Measurements from ENCODE around the gene ZNF835.

The ZNF835 gene

DNA sequence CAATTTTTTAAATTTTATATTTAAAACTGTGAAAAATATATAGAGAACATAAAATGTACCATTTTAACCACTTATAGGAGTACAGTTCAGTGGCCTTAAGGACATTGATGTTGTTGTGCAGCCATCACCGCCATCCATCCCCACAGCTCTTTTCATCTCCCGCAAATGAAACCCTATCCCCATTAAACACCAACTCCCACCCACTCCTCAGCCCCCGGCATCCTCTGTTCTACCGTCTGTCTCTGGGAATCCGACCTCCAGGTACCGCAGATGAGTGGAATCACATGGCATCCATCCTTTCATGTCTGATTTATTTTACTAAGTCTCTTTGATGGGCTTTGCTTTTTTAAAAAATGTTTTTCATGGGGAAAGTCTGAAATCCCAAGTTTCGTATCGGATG is 52.4 kb downstream of the ZNF835 start:
- no peak overlapping the region for H3K4me2 ChIP-seq
- TF ChIP-seq, protein P1, sequence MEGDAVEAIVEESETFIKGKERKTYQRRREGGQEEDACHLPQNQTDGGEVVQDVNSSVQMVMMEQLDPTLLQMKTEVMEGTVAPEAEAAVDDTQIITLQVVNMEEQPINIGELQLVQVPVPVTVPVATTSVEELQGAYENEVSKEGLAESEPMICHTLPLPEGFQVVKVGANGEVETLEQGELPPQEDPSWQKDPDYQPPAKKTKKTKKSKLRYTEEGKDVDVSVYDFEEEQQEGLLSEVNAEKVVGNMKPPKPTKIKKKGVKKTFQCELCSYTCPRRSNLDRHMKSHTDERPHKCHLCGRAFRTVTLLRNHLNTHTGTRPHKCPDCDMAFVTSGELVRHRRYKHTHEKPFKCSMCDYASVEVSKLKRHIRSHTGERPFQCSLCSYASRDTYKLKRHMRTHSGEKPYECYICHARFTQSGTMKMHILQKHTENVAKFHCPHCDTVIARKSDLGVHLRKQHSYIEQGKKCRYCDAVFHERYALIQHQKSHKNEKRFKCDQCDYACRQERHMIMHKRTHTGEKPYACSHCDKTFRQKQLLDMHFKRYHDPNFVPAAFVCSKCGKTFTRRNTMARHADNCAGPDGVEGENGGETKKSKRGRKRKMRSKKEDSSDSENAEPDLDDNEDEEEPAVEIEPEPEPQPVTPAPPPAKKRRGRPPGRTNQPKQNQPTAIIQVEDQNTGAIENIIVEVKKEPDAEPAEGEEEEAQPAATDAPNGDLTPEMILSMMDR (conservative IDR thresholded peaks at IDR 0.05; ENCODE audit: low read depth, low read length), result no peak

DNA sequence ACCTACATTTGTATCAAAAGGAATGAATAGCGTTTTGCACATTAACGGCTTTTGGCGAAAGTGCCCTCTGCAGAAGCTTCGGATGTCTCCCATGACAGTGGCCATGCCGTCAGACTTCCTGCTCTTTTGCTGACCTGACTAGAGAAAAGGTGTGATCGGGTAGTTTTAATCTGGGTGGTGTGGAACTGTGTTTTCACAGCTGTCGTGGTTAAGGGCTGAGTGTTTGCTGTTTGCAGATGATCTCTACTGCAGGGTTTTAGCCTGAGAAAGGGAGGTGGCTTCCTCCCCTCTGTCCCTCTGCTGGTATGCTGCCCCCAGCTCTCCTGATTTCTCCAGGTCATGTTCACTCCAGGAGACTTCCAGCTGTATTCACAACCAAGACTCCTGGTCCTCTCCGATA is 54.0 kb downstream of the ZNF835 start:
- Histone ChIP-seq H3K27me3 (ENCODE audit: insufficient read depth, low read depth) (no peaks in the 10 kb centered on the region), H3K36me3 (ENCODE audit: insufficient read depth) (no peaks in the 10 kb centered on the region)

More for the DNA sequence above, 52.4 kb downstream of the ZNF835 start:
- H2AFZ ChIP-seq (ENCODE audit: low read depth), result no peak overlapping the region
- no peaks in the 10 kb centered on the region for H4K20me1 ChIP-seq (ENCODE audit: insufficient read depth)
- no peak overlapping the region for H3K27ac ChIP-seq
- no peaks in the 10 kb centered on the region for H3K36me3 ChIP-seq (ENCODE audit: insufficient read depth)
- no peak overlapping the region for H3K9ac ChIP-seq
- H3K27me3 ChIP-seq (ENCODE audit: insufficient read depth, low read depth), result no peaks in the 10 kb centered on the region
- H3K79me2 ChIP-seq (ENCODE audit: insufficient read depth, low read depth), result no peaks in the 10 kb centered on the region
- H3K4me1 ChIP-seq (ENCODE audit: low read depth, poor library complexity, severe bottlenecking), result no peaks in the 10 kb centered on the region
- H3K4me3 ChIP-seq (IDR thresholded peaks at IDR 0.05; ENCODE audit: insufficient read depth, low read depth, low read length), result no peak overlapping the region

DNA sequence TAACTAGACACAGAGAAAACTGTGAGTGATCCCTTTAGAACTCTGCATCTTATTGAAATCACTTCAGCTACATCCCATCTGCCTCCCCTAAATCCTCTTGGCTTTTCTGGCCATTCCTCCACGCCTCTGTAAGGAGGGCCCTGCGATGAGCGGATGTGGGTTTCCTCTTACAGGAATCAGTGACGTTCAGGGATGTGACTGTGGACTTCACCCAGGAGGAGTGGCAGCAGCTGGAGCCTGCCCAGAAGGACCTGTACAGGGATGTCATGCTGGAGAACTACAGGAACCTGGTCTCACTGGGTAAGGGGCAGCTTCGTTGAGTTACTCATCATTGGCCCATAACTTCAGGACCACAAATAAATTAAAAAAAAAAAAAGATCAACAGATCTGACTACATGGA is 57.9 kb downstream of the ZNF835 start:
- Histone ChIP-seq H3K27me3 (ENCODE audit: insufficient read depth, low read depth) (no peaks in the 10 kb centered on the region), H4K20me1 (ENCODE audit: insufficient read depth) (no peaks in the 10 kb centered on the region), H3K4me1 (ENCODE audit: low read depth, poor library complexity, severe bottlenecking) (no peaks in the 10 kb centered on the region), H3K27ac (no peak overlapping the region), H3K9ac (no peak overlapping the region), H3K36me3 (ENCODE audit: insufficient read depth) (no peaks in the 10 kb centered on the region), H3K4me3 (IDR thresholded peaks at IDR 0.05; ENCODE audit: insufficient read depth, low read depth, low read length) (no peak overlapping the region), H2AFZ (ENCODE audit: low read depth) (no peak overlapping the region), H3K4me2 (no peak overlapping the region), H3K79me2 (ENCODE audit: insufficient read depth, low read depth) (no peaks in the 10 kb centered on the region; the same call in 1 of the 2 replicates)
- TF ChIP-seq, protein P1 (conservative IDR thresholded peaks at IDR 0.05; ENCODE audit: low read depth, low read length), result no peak

More for the DNA sequence above, 54.0 kb downstream of the ZNF835 start:
- no peaks in the 10 kb centered on the region for H3K79me2 ChIP-seq (ENCODE audit: insufficient read depth, low read depth)
- H3K9ac ChIP-seq, result no peak overlapping the region
- H2AFZ ChIP-seq (ENCODE audit: low read depth), result no peak overlapping the region
- TF ChIP-seq, protein P1 (conservative IDR thresholded peaks at IDR 0.05; ENCODE audit: low read depth, low read length), result no peak
- H3K4me1 ChIP-seq (ENCODE audit: low read depth, poor library complexity, severe bottlenecking), result no peaks in the 10 kb centered on the region
- H3K4me2 ChIP-seq, result no peak overlapping the region
- H3K27ac ChIP-seq, result no peak overlapping the region
- no peaks in the 10 kb centered on the region for H4K20me1 ChIP-seq (ENCODE audit: insufficient read depth)
- no peak overlapping the region for H3K4me3 ChIP-seq (IDR thresholded peaks at IDR 0.05; ENCODE audit: insufficient read depth, low read depth, low read length)

DNA sequence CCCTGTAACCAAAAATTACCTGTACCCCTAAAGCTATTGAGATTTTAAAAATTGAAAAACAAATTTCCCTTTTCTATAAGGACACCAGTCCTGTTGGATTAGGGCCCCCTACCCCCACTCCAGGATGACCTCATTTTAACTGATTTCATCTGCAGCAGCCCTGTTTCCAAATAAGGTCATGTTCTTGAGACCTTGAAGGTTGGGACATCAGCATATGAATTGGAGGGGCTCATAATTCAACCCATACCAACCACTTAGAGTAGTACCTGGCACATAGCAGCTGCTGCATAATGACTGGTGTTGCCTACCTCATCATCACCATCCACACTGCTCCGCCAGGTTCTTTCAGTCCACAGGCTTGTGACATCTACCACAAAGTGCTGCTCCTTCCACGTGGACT is 58.8 kb downstream of the ZNF835 start:
- H3K79me2 ChIP-seq (ENCODE audit: insufficient read depth, low read depth), result no peaks in the 10 kb centered on the region; the same call in 1 of the 2 replicates
- H3K4me1 ChIP-seq (ENCODE audit: low read depth, poor library complexity, severe bottlenecking), result no peaks in the 10 kb centered on the region
- no peak overlapping the region for H3K4me2 ChIP-seq
- H3K27me3 ChIP-seq (ENCODE audit: insufficient read depth, low read depth), result no peaks in the 10 kb centered on the region
- no peak overlapping the region for H2AFZ ChIP-seq (ENCODE audit: low read depth)
- no peak overlapping the region for H3K27ac ChIP-seq
- no peak overlapping the region for H3K4me3 ChIP-seq (IDR thresholded peaks at IDR 0.05; ENCODE audit: insufficient read depth, low read depth, low read length)
- TF ChIP-seq, protein P1 (conservative IDR thresholded peaks at IDR 0.05; ENCODE audit: low read depth, low read length), result no peak
- H3K36me3 ChIP-seq (ENCODE audit: insufficient read depth), result no peaks in the 10 kb centered on the region
- H3K9ac ChIP-seq, result no peak overlapping the region
- H4K20me1 ChIP-seq (ENCODE audit: insufficient read depth), result no peaks in the 10 kb centered on the region

Data from KMS-11 (cell line).